K562 (cell line): Measurements from ENCODE around the gene CCDC73. TPM values are rescaled to one million over a fixed set of nuclear protein-coding genes. Genes with fewer than 3 reads are reported as not detected.

Source experiments
- BMI1 ChIP-seq: fragments of 150-350 bp; IDR thresholded peaks from 2 replicates; pipeline ENCODE4 v1.6.1; 2014; ENCODE audit warnings: low read length
- CHD7 ChIP-seq: fragments of 200-600 bp; sonication (generic); IDR thresholded peaks from one replicate; pipeline ENCODE4 v1.6.1; 2012; ENCODE audit warnings: mild to moderate bottlenecking, low read depth, low read length, inconsistent platforms
- GTF2A2 ChIP-seq: IDR thresholded peaks from 2 replicates; pipeline ENCODE4 v1.6.1; 2016; ENCODE audit warnings: mild to moderate bottlenecking, missing genetic modification characterization, missing compliant biosample characterization
- MEF2A ChIP-seq: IDR thresholded peaks from 2 replicates; pipeline ENCODE4 v1.6.1; 2011; ENCODE audit warnings: low read depth, mild to moderate bottlenecking, low read length, moderate library complexity; ENCODE audit not compliant: control insufficient read depth
- MXI1 ChIP-seq: IDR thresholded peaks from 2 replicates; pipeline ENCODE4 v1.6.1; 2011; ENCODE audit warnings: low read depth, mild to moderate bottlenecking, improper control_type of control experiment, low read length
- POLR2AphosphoS2 ChIP-seq: IDR thresholded peaks from 2 replicates; pipeline ENCODE4 v1.6.1; 2012; ENCODE audit warnings: low read length, improper control_type of control experiment
- RAD21 ChIP-seq, 2 experiments: fragments of 250-450 bp in 1 of 2; fragments of 450-650 bp in 1 of 2; sonication (Bioruptor Pico) in 1 of 2; formaldehyde crosslinking in 1 of 2; IDR thresholded peaks in 1 of 2; conservative IDR thresholded peaks in 1 of 2; 2 replicates each; pipeline versions ENCODE4 v1.4.0 to v1.8.0; 2020 to 2022; ENCODE audit warnings: mild to moderate bottlenecking in 2 of 2, moderate library complexity in 1 of 2
- RBFOX2 ChIP-seq: fragments of 200-400 bp; formaldehyde crosslinking; IDR thresholded peaks from 2 replicates; pipeline ENCODE4 v1.6.1; 2017; ENCODE audit warnings: low read depth, mild to moderate bottlenecking, low read length, moderate library complexity
- TAF9B ChIP-seq: fragments of 450-650 bp; IDR thresholded peaks from 2 replicates; pipeline ENCODE4 v1.6.1; 2018; ENCODE audit warnings: mild to moderate bottlenecking; ENCODE audit not compliant: partially characterized antibody
- TBL1XR1 ChIP-seq, 2 experiments: IDR thresholded peaks; 2 replicates each; pipeline ENCODE4 v1.6.1; 2012; ENCODE audit warnings: improper control_type of control experiment in 2 of 2, low read length in 2 of 2, mild to moderate bottlenecking in 1 of 2
- ZNF512 ChIP-seq: IDR thresholded peaks from 2 replicates; pipeline ENCODE4 v1.6.1; 2016; ENCODE audit warnings: missing genetic modification characterization, missing compliant biosample characterization
- polyA plus RNA-seq, 8 experiments: library from polyadenylated mRNA; depleted of rRNA in 4 of 8; stranded (reverse) in 5 of 8; unstranded in 3 of 8; fragments of >200 nt; fragmentation: Nextera tagmentation in 2 of 8; fragmentation: Illumina TruSeq in 1 of 8; extraction: Ambion mirVana in 2 of 8; extraction: Trizol in 1 of 8; gene quantifications; 2 replicates each; pipeline versions ENCODE4 v1.2.1 to v1.2.3, GENCODE V29; 2011 to 2014; ENCODE audit warnings: inconsistent platforms in 1 of 8, missing spikeins in 1 of 8
- total RNA-seq, 7 experiments: library from RNA; depleted of rRNA in 6 of 7; stranded (reverse); fragments of >200 nt in 6 of 7; fragmentation: Illumina TruSeq in 2 of 7; extraction: Trizol in 2 of 7; gene quantifications; 2 replicates each; pipeline versions ENCODE4 v1.2.1 to v1.2.3, GENCODE V29; 2011 to 2021; ENCODE audit warnings: low replicate concordance in 1 of 7
- TF ChIP-seq, protein P1 (sequence below): fragments of 250-450 bp; sonication (Bioruptor Pico); IDR thresholded peaks from 2 replicates; pipeline ENCODE4 v1.8.0; 2021; ENCODE audit warnings: borderline replicate concordance, mild to moderate bottlenecking, moderate library complexity; ENCODE audit not compliant: poor library complexity, severe bottlenecking

The CCDC73 gene
- total and polyA plus RNA-seq, 9 of the 15 experiments (the other 6 are each of a cell fraction or from before 2014, with no cell fraction given), result 0.20 to 0.21 TPM; not detected in 7

DNA sequence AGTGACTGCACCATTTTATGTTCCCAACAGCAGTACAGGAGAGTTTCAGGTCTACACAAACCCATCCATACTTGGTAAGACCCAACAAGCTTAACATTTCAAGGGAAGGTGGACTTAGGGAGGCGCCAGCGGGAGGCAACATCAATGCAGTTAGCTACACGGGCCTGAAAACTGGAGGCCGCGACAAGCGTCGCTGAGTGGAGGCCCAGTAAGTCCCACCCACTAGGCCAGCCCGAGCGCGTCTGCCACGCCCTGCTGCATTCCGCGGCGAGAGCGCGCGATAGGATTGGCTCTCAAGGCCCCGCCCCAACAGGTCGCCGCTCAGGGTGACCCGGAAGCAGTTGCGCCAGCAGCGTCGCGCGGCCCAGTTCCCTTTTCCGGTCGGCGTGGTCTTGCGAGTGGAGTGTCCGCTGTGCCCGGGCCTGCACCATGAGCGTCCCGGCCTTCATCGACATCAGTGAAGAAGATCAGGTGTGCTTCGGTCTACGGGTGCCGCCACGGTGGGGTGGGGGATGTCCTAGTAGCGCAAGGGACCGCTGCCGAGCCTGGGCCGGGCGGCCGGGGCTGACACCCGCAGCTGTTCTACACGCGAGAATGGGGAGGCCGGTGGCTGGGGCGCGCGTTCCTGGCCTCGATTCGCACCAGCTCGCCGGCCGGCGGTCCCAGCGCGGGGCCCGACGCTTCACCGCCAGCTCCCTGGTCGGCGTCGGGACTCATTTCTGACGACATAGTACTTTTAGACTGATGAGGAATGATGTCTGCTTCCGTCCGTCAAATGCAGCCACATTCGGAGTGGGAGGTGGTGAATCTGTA is 210.8 kb downstream of the CCDC73 start, which contains the start of gene EIF3M (continued):
- TF ChIP-seq RAD21 (CRISPR knock-in tag; conservative IDR thresholded peaks at IDR 0.05 in 1 of 2, IDR thresholded peaks at IDR 0.05 in 1 of 2) (no peak), ZNF512 (tag) (no peak), MXI1 (peak; percentile 77), CHD7 (no peak), BMI1 (no peak), TBL1XR1 (IDR thresholded peaks at IDR 0.05; ENCODE audit: low read length in 2 of 2) (no peak), TAF9B (peak; percentile 88), RBFOX2 (peak; percentile 99), GTF2A2 (peak; percentile 62; the same call in 1 of the 2 replicates), POLR2AphosphoS2 (no peak), MEF2A (no peak)
- TF ChIP-seq, protein P1, sequence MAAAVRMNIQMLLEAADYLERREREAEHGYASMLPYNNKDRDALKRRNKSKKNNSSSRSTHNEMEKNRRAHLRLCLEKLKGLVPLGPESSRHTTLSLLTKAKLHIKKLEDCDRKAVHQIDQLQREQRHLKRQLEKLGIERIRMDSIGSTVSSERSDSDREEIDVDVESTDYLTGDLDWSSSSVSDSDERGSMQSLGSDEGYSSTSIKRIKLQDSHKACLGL (CRISPR knock-in tag), result peak; percentile 49
